Osteocyte (in vitro differentiated cells): ENCODE data around the gene SIX3. TPM values are rescaled to one million over a fixed set of nuclear protein-coding genes. Genes with fewer than 3 reads are reported as not detected.

Source experiments
- DNase-seq: peaks from one replicate; pipeline ENCODE4 v3.0.0; 2021; ENCODE audit warnings: mixed read lengths; ENCODE audit not compliant: unreplicated experiment; ENCODE audit errors: extremely low spot score
- H3K27ac Mint-ChIP-seq: one replicate; pipeline ENCODE4 v1.8.0; 2021; ENCODE audit warnings: mild to moderate bottlenecking, mixed read lengths; ENCODE audit not compliant: unreplicated experiment
- H3K27me3 Mint-ChIP-seq: one replicate; pipeline ENCODE4 v1.8.0; 2021; ENCODE audit warnings: mixed read lengths; ENCODE audit not compliant: unreplicated experiment
- H3K36me3 Mint-ChIP-seq: one replicate; pipeline ENCODE4 v1.8.0; 2021; ENCODE audit warnings: mixed read lengths; ENCODE audit not compliant: unreplicated experiment
- H3K4me1 Mint-ChIP-seq: one replicate; pipeline ENCODE4 v1.8.0; 2021; ENCODE audit warnings: mixed read lengths; ENCODE audit not compliant: unreplicated experiment
- H3K4me3 Mint-ChIP-seq: one replicate; pipeline ENCODE4 v1.8.0; 2021; ENCODE audit warnings: mild to moderate bottlenecking, moderate library complexity, mixed read lengths; ENCODE audit not compliant: unreplicated experiment
- H3K9me3 Mint-ChIP-seq: one replicate; pipeline ENCODE4 v1.8.0; 2021; ENCODE audit warnings: mixed read lengths; ENCODE audit not compliant: unreplicated experiment
- total RNA-seq: library from RNA; stranded (reverse); gene quantifications from 2 replicates; pipeline ENCODE4 v1.2.1, GENCODE V29; 2021
- TF ChIP-seq, protein P1 (sequence below): fragments of 200-600 bp; sonication (generic); IDR thresholded peaks from 2 replicates; pipeline ENCODE4 v1.5.0; 2021; ENCODE audit warnings: antibody characterized with exemption, mild to moderate bottlenecking, moderate library complexity

The SIX3 gene
- total RNA-seq, 1 donor from 2014 or later, result not detected

DNA sequence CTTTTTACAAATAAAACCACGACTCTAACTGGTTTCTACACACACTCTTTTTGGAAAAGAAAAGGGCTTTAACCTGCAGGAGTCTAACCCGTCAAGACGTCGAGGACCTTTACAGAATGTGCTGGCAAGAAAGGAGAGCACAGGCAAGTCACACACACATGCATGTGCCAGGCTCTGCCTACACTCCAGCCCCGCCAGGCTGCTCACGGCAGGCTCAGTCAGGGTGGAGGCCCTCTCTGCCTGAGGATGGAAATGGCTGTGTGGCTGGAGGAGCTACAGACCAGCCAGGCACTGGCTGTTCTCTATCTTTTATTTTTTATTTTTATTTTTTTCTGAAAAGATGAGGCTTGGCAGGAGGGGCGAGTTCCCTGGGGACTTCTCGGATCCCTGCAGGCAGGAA, 10.2 kb downstream of the SIX3 start:
- H3K36me3 Mint-ChIP-seq, result no peaks in the 10 kb centered on the region
- H3K4me1 Mint-ChIP-seq, result peaks cover 15% of the 10 kb centered on the region
- no peak overlapping the region for H3K4me3 Mint-ChIP-seq
- H3K27ac Mint-ChIP-seq, result no peak overlapping the region
- H3K27me3 Mint-ChIP-seq, result peaks cover 24% of the 10 kb centered on the region
- no peaks in the 10 kb centered on the region for H3K9me3 Mint-ChIP-seq
- DNase-seq, result no peak
- TF ChIP-seq, protein P1, sequence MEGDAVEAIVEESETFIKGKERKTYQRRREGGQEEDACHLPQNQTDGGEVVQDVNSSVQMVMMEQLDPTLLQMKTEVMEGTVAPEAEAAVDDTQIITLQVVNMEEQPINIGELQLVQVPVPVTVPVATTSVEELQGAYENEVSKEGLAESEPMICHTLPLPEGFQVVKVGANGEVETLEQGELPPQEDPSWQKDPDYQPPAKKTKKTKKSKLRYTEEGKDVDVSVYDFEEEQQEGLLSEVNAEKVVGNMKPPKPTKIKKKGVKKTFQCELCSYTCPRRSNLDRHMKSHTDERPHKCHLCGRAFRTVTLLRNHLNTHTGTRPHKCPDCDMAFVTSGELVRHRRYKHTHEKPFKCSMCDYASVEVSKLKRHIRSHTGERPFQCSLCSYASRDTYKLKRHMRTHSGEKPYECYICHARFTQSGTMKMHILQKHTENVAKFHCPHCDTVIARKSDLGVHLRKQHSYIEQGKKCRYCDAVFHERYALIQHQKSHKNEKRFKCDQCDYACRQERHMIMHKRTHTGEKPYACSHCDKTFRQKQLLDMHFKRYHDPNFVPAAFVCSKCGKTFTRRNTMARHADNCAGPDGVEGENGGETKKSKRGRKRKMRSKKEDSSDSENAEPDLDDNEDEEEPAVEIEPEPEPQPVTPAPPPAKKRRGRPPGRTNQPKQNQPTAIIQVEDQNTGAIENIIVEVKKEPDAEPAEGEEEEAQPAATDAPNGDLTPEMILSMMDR, result no peak

DNA sequence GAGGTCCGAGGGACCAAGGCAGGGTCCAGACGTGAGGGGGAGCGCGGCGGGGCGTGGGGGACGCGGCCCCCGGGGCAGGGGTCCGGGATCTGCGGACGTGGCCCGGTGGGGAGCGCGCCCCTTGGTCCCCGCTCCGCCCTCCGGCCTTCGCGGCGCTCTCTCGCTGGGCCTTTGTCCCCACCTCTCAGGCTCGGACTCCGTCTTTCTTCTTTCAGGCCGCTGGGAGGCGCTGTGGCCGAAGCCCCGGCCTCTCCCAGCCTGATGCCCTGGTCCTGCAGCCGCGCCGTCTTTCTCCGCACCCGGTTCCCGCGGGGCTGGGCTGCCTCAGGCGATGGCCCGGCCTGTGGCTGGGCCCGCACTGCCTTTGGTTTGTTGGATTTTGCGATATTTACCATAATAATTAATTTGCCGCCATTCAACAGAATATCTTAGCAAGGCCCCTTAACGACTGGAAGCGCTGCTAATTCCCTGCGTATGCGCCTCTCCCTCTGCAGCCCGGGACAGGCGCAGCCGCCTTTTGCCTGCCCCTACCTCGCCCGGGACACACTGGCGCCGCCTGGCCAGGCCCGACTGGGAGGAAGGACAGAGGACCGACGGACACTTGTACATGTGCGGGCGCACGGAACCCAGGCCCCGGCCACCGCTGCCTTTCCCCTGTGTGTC, 10.8 kb downstream of the SIX3 start:
- TF ChIP-seq, protein P1, result peak; percentile 82
- Mint-ChIP-seq H3K4me3 (peak overlapping the region; percentile 50), H3K4me1 (peaks cover 15% of the 10 kb centered on the region)

DNA sequence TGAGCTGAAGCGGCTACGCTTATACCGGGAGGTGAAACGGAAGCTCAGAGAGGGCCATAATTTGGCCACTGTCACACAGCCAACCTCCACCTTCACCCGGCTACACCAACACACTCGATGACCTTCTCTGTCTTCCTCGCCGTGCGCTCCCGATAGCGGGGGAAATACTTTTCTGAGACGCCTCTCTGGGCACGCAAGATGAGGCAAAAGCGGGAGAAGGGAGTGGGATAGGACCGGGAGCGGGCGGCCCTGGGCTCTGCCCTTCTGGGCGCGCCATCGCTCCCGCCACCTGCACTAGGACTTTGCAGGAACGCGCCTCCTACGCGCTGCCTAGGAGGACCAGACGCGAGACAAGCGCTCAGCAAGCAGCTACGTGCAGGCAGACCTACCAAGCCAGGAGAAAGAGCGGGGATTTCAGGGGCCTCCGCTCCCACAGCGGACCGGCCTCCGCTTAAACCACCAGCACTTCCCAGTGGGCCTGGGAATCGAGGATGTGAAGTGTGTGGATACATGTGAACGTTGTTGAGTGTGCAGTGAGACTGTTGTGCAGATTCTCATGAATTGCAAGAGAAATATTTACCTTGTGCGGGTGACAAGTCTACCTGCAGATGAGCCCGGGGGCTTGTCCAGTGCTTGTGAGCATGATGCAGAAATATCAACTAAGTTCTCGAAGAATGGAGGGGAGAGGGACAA, 11.4 kb downstream of the SIX3 start:
- H3K36me3 Mint-ChIP-seq, result no peaks in the 10 kb centered on the region
- H3K27me3 Mint-ChIP-seq, result peaks cover 18% of the 10 kb centered on the region
- no peak overlapping the region for H3K4me3 Mint-ChIP-seq
- DNase-seq, result no peak
- H3K9me3 Mint-ChIP-seq, result no peaks in the 10 kb centered on the region
- H3K4me1 Mint-ChIP-seq, result peaks cover 18% of the 10 kb centered on the region
- H3K27ac Mint-ChIP-seq, result no peak overlapping the region
- TF ChIP-seq, protein P1, result no peak

More for the DNA sequence above, 10.8 kb downstream of the SIX3 start:
- Mint-ChIP-seq H3K36me3 (no peaks in the 10 kb centered on the region), H3K27ac (no peak overlapping the region), H3K9me3 (no peaks in the 10 kb centered on the region), H3K27me3 (peaks cover 20% of the 10 kb centered on the region)
- no peak for DNase-seq

DNA sequence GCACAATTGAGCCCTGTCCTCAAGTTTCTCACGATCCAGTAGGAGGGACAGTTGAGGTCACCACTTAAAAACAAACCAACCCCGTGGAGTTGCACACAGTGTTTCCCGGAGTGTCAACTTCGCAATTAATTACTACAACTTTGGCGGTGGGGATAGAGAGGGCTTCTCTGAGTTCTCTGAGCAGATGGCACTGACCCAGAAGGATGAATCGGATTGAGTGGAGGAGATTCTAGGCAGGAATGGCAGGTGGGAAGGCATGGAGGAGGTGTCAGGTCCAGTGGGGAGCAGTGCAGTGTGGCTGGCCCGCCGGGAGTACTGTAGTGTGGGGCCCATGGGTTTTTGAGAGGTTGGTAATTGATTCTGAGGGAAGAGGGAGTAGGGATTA, 12.0 kb downstream of the SIX3 start:
- H3K27ac Mint-ChIP-seq, result no peak overlapping the region
- H3K4me3 Mint-ChIP-seq, result no peak overlapping the region
- H3K9me3 Mint-ChIP-seq, result no peaks in the 10 kb centered on the region
- TF ChIP-seq, protein P1, result no peak
- no peak for DNase-seq
- H3K4me1 Mint-ChIP-seq, result peaks cover 19% of the 10 kb centered on the region
- H3K27me3 Mint-ChIP-seq, result peaks cover 18% of the 10 kb centered on the region
- H3K36me3 Mint-ChIP-seq, result no peaks in the 10 kb centered on the region

DNA sequence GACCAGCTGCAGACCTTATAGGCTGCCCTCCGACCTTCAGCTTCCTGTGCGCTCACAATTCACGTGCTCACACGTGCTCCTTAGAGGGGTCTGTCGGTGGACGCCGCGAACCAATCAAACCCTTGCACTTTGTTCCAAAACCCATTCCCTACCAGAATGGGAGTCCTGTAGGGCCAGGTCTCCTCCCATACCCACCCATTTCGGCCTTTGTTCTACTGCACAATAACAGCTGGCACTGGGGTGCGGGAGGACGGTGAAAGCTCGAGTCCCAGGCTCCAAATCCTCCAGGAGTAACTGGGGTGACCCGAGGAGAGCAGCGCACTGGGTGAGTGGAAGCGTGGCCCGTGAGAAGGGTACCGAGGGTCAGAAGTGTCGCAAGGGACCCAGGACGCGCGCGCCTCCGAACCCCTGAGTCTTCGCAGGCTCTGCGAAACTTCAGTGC, 13.0 kb downstream of the SIX3 start:
- DNase-seq, result no peak
- peaks cover 18% of the 10 kb centered on the region for H3K27me3 Mint-ChIP-seq

More for the DNA sequence above, 13.0 kb downstream of the SIX3 start:
- Mint-ChIP-seq H3K4me1 (peaks cover 25% of the 10 kb centered on the region), H3K9me3 (no peaks in the 10 kb centered on the region), H3K36me3 (no peaks in the 10 kb centered on the region), H3K27ac (no peak overlapping the region), H3K4me3 (no peak overlapping the region)
- TF ChIP-seq, protein P1, result no peak
